GM12878 (cell line): ENCODE results near the gene CEBPB.

Experiments used
- KDM1A ChIP-seq: fragments of 200-600 bp; sonication (generic); IDR thresholded peaks from 2 replicates; pipeline ENCODE4 v1.6.1; 2016; ENCODE audit warnings: borderline replicate concordance
- POLR2A ChIP-seq: IDR thresholded peaks from 2 replicates; pipeline ENCODE4 v1.6.1; 2011; ENCODE audit warnings: low read depth, mild to moderate bottlenecking, low read length
- RAD21 ChIP-seq: IDR thresholded peaks from 2 replicates; pipeline ENCODE4 v1.6.1; 2011; ENCODE audit warnings: mild to moderate bottlenecking, low read depth, low read length, moderate library complexity; ENCODE audit not compliant: insufficient read depth
- RFX5 ChIP-seq: IDR thresholded peaks from 2 replicates; pipeline ENCODE4 v1.6.1; 2011; ENCODE audit warnings: low read depth, low read length, improper control_type of control experiment
- ZNF274 ChIP-seq: IDR thresholded peaks from one replicate; pipeline ENCODE4 v1.8.0; 2011; ENCODE audit not compliant: insufficient read length, insufficient read depth
- TF ChIP-seq, protein P1 (sequence below), 3 experiments: IDR thresholded peaks in 2 of 3; conservative IDR thresholded peaks in 1 of 3; 2 replicates each; pipeline ENCODE4 v1.5.1; 2011; ENCODE audit warnings: low read depth in 3 of 3, low read length in 3 of 3, mild to moderate bottlenecking in 3 of 3, control low read depth in 2 of 3, moderate library complexity in 2 of 3, inconsistent platforms in 1 of 3, mixed read lengths in 1 of 3; ENCODE audit not compliant: control insufficient read depth in 2 of 3, insufficient read depth in 1 of 3; ENCODE audit errors: extremely low read depth in 1 of 3
- TF ChIP-seq, protein P2 (sequence below): fragments of 450-650 bp; IDR thresholded peaks from 2 replicates; pipeline ENCODE4 v1.6.1; 2017; ENCODE audit warnings: mild to moderate bottlenecking
- TF ChIP-seq, protein P3 (sequence below): IDR thresholded peaks from 2 replicates; pipeline ENCODE4 v1.6.1; 2012; ENCODE audit warnings: mild to moderate bottlenecking, low read depth, low read length

DNA sequence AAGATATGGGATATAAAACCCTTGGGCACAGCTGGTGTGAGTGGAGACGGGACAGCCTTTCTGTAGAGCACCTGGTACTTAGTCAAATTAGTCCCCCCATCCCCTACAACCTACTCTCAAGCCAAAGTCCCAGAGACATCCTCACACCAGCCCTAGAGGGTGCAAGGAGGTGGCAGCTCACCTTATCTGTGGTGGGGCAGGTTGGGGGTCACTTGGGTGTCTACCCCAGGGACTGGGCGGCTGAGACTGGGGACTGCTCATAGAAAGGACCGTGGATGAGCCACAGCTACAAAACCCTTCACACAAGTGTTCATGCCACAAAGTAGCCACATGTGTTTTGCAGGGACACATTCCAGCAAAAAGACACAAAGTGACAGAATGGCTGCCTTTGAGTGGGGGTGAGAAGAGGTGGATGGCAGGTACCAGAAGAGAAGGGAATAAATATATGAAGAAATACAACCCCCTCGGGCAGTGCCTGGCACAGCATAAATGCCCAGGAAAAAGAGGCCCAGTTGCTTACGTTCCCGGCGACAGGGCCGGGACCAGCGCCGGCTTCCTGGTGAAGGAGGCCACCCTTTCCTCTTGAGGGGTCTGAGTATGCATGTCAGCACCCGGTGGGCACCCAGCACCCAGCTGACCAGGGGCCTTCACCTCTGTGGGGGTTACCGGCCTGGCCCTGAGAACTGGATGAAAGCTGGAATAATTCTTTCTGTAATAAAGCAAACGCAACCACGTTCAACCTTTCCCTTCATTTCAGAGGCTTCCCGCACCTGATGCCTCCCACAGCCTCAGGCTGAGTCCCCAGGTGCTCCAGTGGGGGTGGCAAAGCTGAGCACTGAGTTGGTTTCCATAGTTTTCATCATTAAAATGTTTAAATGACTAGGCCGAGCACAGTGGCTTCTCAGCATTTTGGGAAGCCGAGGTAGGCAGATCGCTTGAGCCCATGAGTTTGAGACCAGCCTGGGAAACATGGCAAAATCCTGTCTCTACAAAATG is 14.4 kb upstream of the CEBPB start:
- TF ChIP-seq, protein P1, sequence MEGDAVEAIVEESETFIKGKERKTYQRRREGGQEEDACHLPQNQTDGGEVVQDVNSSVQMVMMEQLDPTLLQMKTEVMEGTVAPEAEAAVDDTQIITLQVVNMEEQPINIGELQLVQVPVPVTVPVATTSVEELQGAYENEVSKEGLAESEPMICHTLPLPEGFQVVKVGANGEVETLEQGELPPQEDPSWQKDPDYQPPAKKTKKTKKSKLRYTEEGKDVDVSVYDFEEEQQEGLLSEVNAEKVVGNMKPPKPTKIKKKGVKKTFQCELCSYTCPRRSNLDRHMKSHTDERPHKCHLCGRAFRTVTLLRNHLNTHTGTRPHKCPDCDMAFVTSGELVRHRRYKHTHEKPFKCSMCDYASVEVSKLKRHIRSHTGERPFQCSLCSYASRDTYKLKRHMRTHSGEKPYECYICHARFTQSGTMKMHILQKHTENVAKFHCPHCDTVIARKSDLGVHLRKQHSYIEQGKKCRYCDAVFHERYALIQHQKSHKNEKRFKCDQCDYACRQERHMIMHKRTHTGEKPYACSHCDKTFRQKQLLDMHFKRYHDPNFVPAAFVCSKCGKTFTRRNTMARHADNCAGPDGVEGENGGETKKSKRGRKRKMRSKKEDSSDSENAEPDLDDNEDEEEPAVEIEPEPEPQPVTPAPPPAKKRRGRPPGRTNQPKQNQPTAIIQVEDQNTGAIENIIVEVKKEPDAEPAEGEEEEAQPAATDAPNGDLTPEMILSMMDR (IDR thresholded peaks at IDR 0.05 in 2 of 3, conservative IDR thresholded peaks at IDR 0.05 in 1 of 3; ENCODE audit: control insufficient read depth in 2 of 3, extremely low read depth in 1 of 3, insufficient read depth in 1 of 3, low read depth in 3 of 3, low read length in 3 of 3) = no peak
- TF ChIP-seq, protein P2, sequence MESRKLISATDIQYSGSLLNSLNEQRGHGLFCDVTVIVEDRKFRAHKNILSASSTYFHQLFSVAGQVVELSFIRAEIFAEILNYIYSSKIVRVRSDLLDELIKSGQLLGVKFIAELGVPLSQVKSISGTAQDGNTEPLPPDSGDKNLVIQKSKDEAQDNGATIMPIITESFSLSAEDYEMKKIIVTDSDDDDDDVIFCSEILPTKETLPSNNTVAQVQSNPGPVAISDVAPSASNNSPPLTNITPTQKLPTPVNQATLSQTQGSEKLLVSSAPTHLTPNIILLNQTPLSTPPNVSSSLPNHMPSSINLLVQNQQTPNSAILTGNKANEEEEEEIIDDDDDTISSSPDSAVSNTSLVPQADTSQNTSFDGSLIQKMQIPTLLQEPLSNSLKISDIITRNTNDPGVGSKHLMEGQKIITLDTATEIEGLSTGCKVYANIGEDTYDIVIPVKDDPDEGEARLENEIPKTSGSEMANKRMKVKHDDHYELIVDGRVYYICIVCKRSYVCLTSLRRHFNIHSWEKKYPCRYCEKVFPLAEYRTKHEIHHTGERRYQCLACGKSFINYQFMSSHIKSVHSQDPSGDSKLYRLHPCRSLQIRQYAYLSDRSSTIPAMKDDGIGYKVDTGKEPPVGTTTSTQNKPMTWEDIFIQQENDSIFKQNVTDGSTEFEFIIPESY = no peak
- TF ChIP-seq KDM1A (no peak), RAD21 (no peak), ZNF274 (no peak), POLR2A (no peak), RFX5 (no peak)
- TF ChIP-seq, protein P3, sequence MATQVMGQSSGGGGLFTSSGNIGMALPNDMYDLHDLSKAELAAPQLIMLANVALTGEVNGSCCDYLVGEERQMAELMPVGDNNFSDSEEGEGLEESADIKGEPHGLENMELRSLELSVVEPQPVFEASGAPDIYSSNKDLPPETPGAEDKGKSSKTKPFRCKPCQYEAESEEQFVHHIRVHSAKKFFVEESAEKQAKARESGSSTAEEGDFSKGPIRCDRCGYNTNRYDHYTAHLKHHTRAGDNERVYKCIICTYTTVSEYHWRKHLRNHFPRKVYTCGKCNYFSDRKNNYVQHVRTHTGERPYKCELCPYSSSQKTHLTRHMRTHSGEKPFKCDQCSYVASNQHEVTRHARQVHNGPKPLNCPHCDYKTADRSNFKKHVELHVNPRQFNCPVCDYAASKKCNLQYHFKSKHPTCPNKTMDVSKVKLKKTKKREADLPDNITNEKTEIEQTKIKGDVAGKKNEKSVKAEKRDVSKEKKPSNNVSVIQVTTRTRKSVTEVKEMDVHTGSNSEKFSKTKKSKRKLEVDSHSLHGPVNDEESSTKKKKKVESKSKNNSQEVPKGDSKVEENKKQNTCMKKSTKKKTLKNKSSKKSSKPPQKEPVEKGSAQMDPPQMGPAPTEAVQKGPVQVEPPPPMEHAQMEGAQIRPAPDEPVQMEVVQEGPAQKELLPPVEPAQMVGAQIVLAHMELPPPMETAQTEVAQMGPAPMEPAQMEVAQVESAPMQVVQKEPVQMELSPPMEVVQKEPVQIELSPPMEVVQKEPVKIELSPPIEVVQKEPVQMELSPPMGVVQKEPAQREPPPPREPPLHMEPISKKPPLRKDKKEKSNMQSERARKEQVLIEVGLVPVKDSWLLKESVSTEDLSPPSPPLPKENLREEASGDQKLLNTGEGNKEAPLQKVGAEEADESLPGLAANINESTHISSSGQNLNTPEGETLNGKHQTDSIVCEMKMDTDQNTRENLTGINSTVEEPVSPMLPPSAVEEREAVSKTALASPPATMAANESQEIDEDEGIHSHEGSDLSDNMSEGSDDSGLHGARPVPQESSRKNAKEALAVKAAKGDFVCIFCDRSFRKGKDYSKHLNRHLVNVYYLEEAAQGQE = no peak
